ENCODE data around the gene CD84. TPM values are rescaled to one million over a fixed set of nuclear protein-coding genes. Genes with fewer than 3 reads are reported as not detected.

The CD84 gene
- total and polyA plus RNA-seq, 2 experiments from 2014 or later, result 0.23 to 0.74 TPM

- Histone ChIP-seq H3K9me3 (ENCODE audit: low read depth) (no peaks in the 10 kb centered on the region), H3K4me2 (no peak overlapping the region), H3K27ac (no peak overlapping the region), H3K9me2 (replicated peaks; ENCODE audit: insufficient read depth) (no peaks in the 10 kb centered on the region), H4K20me1 (ENCODE audit: insufficient read depth, poor library complexity, severe bottlenecking) (no peaks in the 10 kb centered on the region), H3K27me3 (no peaks in the 10 kb centered on the region), H3K4me1 (ENCODE audit: insufficient read depth) (peaks cover 3% of the 10 kb centered on the region), H3K4me3 (no peak overlapping the region), H3K79me2 (no peaks in the 10 kb centered on the region), H2AFZ (no peak overlapping the region), H3K36me3 (replicated peaks; ENCODE audit: insufficient read depth, low read depth) (no peaks in the 10 kb centered on the region)
- TF ChIP-seq EZH2phosphoT487 (IDR thresholded peaks at IDR 0.05; ENCODE audit: low read depth, severe bottlenecking, unreplicated experiment), result no peak
- TF ChIP-seq, protein P1, sequence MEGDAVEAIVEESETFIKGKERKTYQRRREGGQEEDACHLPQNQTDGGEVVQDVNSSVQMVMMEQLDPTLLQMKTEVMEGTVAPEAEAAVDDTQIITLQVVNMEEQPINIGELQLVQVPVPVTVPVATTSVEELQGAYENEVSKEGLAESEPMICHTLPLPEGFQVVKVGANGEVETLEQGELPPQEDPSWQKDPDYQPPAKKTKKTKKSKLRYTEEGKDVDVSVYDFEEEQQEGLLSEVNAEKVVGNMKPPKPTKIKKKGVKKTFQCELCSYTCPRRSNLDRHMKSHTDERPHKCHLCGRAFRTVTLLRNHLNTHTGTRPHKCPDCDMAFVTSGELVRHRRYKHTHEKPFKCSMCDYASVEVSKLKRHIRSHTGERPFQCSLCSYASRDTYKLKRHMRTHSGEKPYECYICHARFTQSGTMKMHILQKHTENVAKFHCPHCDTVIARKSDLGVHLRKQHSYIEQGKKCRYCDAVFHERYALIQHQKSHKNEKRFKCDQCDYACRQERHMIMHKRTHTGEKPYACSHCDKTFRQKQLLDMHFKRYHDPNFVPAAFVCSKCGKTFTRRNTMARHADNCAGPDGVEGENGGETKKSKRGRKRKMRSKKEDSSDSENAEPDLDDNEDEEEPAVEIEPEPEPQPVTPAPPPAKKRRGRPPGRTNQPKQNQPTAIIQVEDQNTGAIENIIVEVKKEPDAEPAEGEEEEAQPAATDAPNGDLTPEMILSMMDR (IDR thresholded peaks at IDR 0.05; ENCODE audit: poor library complexity), result no peak
- TF ChIP-seq EZH2 (IDR thresholded peaks at IDR 0.05; ENCODE audit: borderline replicate concordance), result no peak
- 83% methylated on average over 1 of the region's 1 CpG for WGBS (ENCODE audit: low lambda C conversion rate, missing lambda C conversion rate)
- DNase-seq (ENCODE audit: low spot score), result no peak
Measured at GRCh38 chr1:160580221-160580812, 1.0 kb upstream of the CD84 start.

- 50% methylated on average over 3 of the region's 3 CpGs for WGBS (ENCODE audit: low lambda C conversion rate, missing lambda C conversion rate)
- no peaks in the 10 kb centered on the region for H3K9me3 ChIP-seq (ENCODE audit: low read depth)
- TF ChIP-seq, protein P1 (IDR thresholded peaks at IDR 0.05; ENCODE audit: poor library complexity), result no peak
- no peak for TF ChIP-seq EZH2 (IDR thresholded peaks at IDR 0.05; ENCODE audit: borderline replicate concordance)
- H3K4me2 ChIP-seq, result no peak overlapping the region
- H3K27me3 ChIP-seq, result no peaks in the 10 kb centered on the region
- H3K4me1 ChIP-seq (ENCODE audit: insufficient read depth), result peaks cover 3% of the 10 kb centered on the region
- H3K36me3 ChIP-seq (replicated peaks; ENCODE audit: insufficient read depth, low read depth), result no peaks in the 10 kb centered on the region
- no peak overlapping the region for H2AFZ ChIP-seq
- H3K27ac ChIP-seq, result no peak overlapping the region
- no peak for DNase-seq (ENCODE audit: low spot score)
- no peak overlapping the region for H3K4me3 ChIP-seq
- H3K9me2 ChIP-seq (replicated peaks; ENCODE audit: insufficient read depth), result no peaks in the 10 kb centered on the region
- H3K79me2 ChIP-seq, result no peaks in the 10 kb centered on the region
- H4K20me1 ChIP-seq (ENCODE audit: insufficient read depth, poor library complexity, severe bottlenecking), result no peaks in the 10 kb centered on the region
Measured at GRCh38 chr1:160578525-160579191, 638 bp downstream of the CD84 start.

GRCh38 chr1:160578175-160578524 lies 1.1 kb downstream of the CD84 start:
- H3K27ac ChIP-seq, result no peak overlapping the region
- H3K9me2 ChIP-seq (replicated peaks; ENCODE audit: insufficient read depth), result no peaks in the 10 kb centered on the region
- H3K79me2 ChIP-seq, result no peaks in the 10 kb centered on the region
- H3K27me3 ChIP-seq, result no peaks in the 10 kb centered on the region
- H3K4me1 ChIP-seq (ENCODE audit: insufficient read depth), result peaks cover 3% of the 10 kb centered on the region
- no peaks in the 10 kb centered on the region for H4K20me1 ChIP-seq (ENCODE audit: insufficient read depth, poor library complexity, severe bottlenecking)
- no peak overlapping the region for H3K4me3 ChIP-seq
- WGBS (ENCODE audit: low lambda C conversion rate, missing lambda C conversion rate), result 83% methylated on average over 3 of the region's 3 CpGs
- no peak for DNase-seq (ENCODE audit: low spot score)
- no peaks in the 10 kb centered on the region for H3K36me3 ChIP-seq (replicated peaks; ENCODE audit: insufficient read depth, low read depth)
- no peak overlapping the region for H2AFZ ChIP-seq
- TF ChIP-seq EZH2 (IDR thresholded peaks at IDR 0.05; ENCODE audit: borderline replicate concordance) (no peak), EZH2phosphoT487 (IDR thresholded peaks at IDR 0.05; ENCODE audit: low read depth, severe bottlenecking, unreplicated experiment) (no peak)
- TF ChIP-seq, protein P1 (IDR thresholded peaks at IDR 0.05; ENCODE audit: poor library complexity), result no peak
- H3K4me2 ChIP-seq, result no peak overlapping the region
- no peaks in the 10 kb centered on the region for H3K9me3 ChIP-seq (ENCODE audit: low read depth)
